Peyer's patch (tissue), 4 donors: ENCODE data around the gene SETMAR. TPM values are rescaled to one million over a fixed set of nuclear protein-coding genes. Genes with fewer than 3 reads are reported as not detected.

Experiments
- DNase-seq, 3 donors: peaks; one replicate each; pipeline ENCODE4 v3.0.0-alpha.2; 2017 to 2019
- H3K27ac ChIP-seq, 4 donors: fragments of 200-600 bp; sonication (generic); one replicate each; pipeline ENCODE4 v1.5.1; 2016 to 2019
- H3K27me3 ChIP-seq, 2 donors: fragments of 200-600 bp; sonication (generic); one replicate each; pipeline ENCODE4 v1.5.1; 2019
- H3K36me3 ChIP-seq, 3 donors: fragments of 200-600 bp; sonication (generic); one replicate each; pipeline ENCODE4 v1.5.1; 2016 to 2019
- H3K4me1 ChIP-seq, 4 donors: fragments of 200-600 bp; sonication (generic); one replicate each; pipeline ENCODE4 v1.5.1; 2016 to 2019
- H3K4me3 ChIP-seq, 4 donors: fragments of 200-600 bp; sonication (generic); 1 replicate in 3 of 4; 2 replicates in 1 of 4; pipeline ENCODE4 v1.5.1; 2016 to 2019; ENCODE audit warnings: mild to moderate bottlenecking in 1 of 4
- H3K9me3 ChIP-seq, 4 donors: fragments of 200-600 bp; sonication (generic); one replicate each; pipeline ENCODE4 v1.5.1; 2016 to 2019; ENCODE audit warnings: mild to moderate bottlenecking in 1 of 4
- POLR2A ChIP-seq, 2 donors: fragments of 450-650 bp; IDR thresholded peaks; one replicate each; pipeline ENCODE4 v1.5.1; 2017; ENCODE audit warnings: antibody characterized with exemption in 2 of 2, mild to moderate bottlenecking in 2 of 2, moderate library complexity in 2 of 2
- total RNA-seq, 4 donors: library from RNA; depleted of rRNA; stranded (reverse); fragments of >200 nt; gene quantifications; one replicate each; pipeline ENCODE4 v1.1.0, GENCODE V29; 2016
- TF ChIP-seq, protein P1 (sequence below), 6 experiments: fragments of 450-650 bp in 4 of 6; fragments of 200-600 bp in 2 of 6; sonication (generic) in 1 of 6; IDR thresholded peaks; one replicate each; pipeline ENCODE4 v1.5.1; 2017 to 2019; ENCODE audit warnings: antibody characterized with exemption in 6 of 6, mild to moderate bottlenecking in 3 of 6, moderate library complexity in 1 of 6

Gene SETMAR
- total RNA-seq, 4 donors from 2014 or later, result 5.6 to 28.9 (median 16.2) TPM

DNA sequence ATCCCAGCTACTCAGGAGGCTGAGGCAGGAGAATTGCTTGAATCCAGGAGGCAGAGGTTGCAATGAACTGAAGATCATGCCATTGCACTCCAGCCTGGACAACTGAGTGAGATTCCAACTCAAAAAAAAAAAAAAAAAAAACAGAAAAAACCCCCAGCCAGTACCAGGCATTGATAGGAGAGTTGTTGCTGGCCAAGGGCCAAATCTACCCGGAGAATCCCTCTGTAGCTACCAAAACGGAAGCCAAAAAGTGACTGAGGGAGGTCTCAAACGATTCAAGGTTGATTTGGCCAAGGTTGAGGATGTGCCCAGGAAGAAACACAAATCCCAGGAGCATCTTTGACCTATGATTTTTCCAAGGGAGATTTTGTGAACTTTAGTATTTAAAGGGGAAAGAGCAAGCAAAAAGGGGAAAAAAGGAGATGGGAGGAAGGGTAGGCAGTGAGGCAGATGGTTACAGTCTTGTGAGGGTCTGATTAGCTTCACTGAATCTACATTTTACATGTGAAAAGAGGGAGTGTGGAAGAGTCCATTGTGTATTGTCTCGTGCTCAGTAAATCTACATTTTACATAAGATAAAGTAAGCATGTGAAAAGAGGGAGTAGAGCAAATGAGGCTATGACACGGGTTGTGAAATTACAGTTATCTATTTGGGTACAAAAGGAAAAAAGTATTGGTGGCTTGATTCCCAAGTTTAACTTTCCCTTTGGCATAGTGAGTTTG lies 32.8 kb downstream of the SETMAR start:
- Histone ChIP-seq H3K4me3 (no peak overlapping the region), H3K4me1 (no peaks in the 10 kb centered on the region), H3K9me3 (no peaks in the 10 kb centered on the region), H3K36me3 (no peaks in the 10 kb centered on the region), H3K27me3 (no peaks in the 10 kb centered on the region), H3K27ac (no peak overlapping the region)
- TF ChIP-seq POLR2A (IDR thresholded peaks at IDR 0.05), result no peak
- TF ChIP-seq, protein P1, sequence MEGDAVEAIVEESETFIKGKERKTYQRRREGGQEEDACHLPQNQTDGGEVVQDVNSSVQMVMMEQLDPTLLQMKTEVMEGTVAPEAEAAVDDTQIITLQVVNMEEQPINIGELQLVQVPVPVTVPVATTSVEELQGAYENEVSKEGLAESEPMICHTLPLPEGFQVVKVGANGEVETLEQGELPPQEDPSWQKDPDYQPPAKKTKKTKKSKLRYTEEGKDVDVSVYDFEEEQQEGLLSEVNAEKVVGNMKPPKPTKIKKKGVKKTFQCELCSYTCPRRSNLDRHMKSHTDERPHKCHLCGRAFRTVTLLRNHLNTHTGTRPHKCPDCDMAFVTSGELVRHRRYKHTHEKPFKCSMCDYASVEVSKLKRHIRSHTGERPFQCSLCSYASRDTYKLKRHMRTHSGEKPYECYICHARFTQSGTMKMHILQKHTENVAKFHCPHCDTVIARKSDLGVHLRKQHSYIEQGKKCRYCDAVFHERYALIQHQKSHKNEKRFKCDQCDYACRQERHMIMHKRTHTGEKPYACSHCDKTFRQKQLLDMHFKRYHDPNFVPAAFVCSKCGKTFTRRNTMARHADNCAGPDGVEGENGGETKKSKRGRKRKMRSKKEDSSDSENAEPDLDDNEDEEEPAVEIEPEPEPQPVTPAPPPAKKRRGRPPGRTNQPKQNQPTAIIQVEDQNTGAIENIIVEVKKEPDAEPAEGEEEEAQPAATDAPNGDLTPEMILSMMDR (IDR thresholded peaks at IDR 0.05), result no peak
- no peak for DNase-seq

DNA sequence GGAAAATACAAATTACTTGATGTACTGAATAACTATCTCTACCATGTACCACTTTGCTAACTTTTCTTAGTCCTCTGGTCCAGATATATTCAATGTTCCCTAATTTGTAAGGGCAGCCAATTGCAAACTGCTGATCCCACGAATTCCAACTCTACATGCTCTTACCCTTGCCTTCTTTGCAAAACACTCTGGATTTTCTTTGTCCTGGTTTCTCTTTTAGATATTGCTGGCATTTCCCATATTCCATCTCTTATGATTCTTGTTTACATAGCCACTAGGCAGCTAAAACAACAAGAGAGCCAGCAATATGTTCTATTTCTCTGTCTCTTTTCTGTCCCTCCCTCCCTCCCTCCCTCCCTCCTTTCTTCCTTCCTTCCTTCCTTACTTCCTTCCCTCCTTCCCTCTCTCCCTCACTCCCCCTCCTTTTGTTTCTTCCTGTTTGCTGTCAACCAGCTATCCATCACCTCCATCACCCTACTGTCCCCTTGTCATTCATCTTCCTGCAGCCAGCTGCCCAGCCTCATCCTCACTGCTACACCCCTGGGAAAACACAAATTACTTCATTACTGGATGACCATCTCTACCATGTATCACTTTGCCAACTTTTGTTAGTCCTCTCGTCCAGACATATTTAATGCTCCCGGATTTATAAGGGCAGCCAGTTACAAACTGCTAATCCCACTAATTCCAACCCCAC lies 33.8 kb downstream of the SETMAR start:
- Histone ChIP-seq H3K4me3 (no peak overlapping the region), H3K27ac (no peak overlapping the region), H3K27me3 (no peaks in the 10 kb centered on the region), H3K36me3 (no peaks in the 10 kb centered on the region), H3K4me1 (no peaks in the 10 kb centered on the region), H3K9me3 (no peaks in the 10 kb centered on the region)
- no peak for TF ChIP-seq POLR2A (IDR thresholded peaks at IDR 0.05)
- TF ChIP-seq, protein P1 (IDR thresholded peaks at IDR 0.05), result no peak
- no peak for DNase-seq

DNA sequence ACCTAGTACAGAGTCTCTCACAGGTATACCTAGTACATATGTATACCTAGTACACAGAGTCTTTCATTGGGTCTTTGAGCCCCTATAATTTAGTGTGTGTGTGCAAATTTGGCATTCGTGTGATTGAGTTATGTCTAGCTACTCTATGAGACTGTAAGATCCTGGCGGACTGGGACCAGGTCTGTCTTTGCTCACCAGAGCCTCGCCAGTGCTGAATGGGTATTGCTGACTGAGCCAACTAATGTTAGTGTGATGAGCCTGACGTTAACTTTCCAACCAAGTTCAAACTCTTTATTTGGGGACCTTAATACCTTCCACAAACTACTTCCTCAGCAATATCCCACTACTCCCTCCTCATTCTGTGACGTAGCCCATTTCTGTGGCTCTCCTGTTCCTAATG lies 35.6 kb downstream of the SETMAR start:
- Histone ChIP-seq H3K27ac (no peak overlapping the region), H3K36me3 (no peaks in the 10 kb centered on the region), H3K27me3 (no peaks in the 10 kb centered on the region), H3K9me3 (no peaks in the 10 kb centered on the region), H3K4me1 (no peaks in the 10 kb centered on the region), H3K4me3 (no peak overlapping the region)
- TF ChIP-seq, protein P1 (IDR thresholded peaks at IDR 0.05), result no peak
- no peak for TF ChIP-seq POLR2A (IDR thresholded peaks at IDR 0.05)
- no peak for DNase-seq

DNA sequence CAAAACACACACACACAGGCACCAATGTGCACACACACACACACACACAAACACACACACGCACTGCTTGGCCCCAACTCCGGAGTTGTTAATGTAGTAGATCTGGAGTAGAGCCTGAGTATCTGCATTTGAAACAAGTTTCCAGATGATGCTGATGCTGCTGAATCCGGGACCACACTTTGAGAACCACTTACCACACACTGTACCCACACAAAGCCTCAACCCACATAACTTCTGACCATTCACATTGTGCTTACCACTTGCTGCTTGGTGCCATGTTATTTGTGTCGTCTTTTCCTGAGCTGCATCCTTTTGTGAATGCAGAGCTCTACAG lies 36.9 kb downstream of the SETMAR start:
- DNase-seq, result no peak
- Histone ChIP-seq H3K4me1 (no peaks in the 10 kb centered on the region), H3K36me3 (no peaks in the 10 kb centered on the region), H3K4me3 (no peak overlapping the region), H3K27me3 (no peaks in the 10 kb centered on the region), H3K27ac (no peak overlapping the region), H3K9me3 (no peaks in the 10 kb centered on the region)
- TF ChIP-seq, protein P1 (IDR thresholded peaks at IDR 0.05), result no peak
- TF ChIP-seq POLR2A (IDR thresholded peaks at IDR 0.05), result no peak

DNA sequence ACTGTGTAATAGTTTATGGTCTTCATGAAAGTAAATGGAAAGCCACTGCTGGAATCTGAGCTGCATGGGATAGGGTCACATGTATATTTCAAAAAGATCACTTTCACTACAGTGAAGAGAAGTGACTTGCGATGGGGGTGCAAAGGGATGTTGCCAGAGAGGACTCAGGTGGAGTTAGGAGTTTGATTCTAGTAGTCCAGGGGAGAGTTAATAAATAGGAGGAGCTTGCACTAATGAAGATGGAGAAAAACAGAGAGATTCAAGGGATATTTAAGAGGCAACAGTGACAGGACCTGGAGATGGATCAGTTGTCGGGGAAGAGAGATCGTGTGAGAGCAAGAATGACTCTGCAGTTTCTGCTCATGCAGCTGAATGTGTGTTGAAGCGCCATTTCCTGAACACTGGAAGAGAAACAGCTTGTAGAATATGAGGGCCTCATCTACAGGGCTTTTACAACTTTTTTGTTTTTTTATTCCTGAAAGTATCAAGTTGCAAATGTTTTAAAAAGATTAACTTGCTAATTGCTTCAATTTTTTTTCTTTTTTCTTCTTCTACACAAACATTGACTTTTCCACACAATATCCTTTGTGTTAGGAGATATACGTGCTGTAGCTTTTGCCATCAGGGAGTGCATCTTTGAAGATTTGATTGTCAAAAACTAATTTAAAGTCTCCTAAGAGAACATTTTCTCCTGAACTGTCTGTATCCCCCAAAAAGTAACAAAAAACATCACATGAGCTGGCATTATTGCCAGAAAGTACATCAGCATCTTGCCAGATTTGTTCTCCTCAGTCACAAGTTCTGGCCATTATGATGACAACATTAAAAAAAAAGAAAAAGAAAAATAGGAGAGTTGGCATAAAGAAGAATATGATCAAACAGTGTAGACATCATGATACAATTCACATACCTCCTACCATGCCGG lies 37.5 kb downstream of the SETMAR start:
- DNase-seq, result no peak
- no peak overlapping the region for H3K27ac ChIP-seq
- TF ChIP-seq, protein P1 (IDR thresholded peaks at IDR 0.05), result no peak
- no peak for TF ChIP-seq POLR2A (IDR thresholded peaks at IDR 0.05)

More for the DNA sequence above, 37.5 kb downstream of the SETMAR start:
- Histone ChIP-seq H3K9me3 (no peaks in the 10 kb centered on the region), H3K4me1 (no peaks in the 10 kb centered on the region), H3K36me3 (no peaks in the 10 kb centered on the region), H3K27me3 (no peaks in the 10 kb centered on the region), H3K4me3 (no peak overlapping the region)
